GM21526 (cell line): ENCODE measurements around the gene TEX48.

Experiments used
- ATAC-seq: cut with Tn5 transposase; IDR thresholded peaks from one replicate; pipeline ENCODE4 v1.9.1; 2021; ENCODE audit warnings: moderate library complexity; ENCODE audit not compliant: unreplicated experiment, low FRiP score

TEX48 gene

GRCh38 chr9:114669961-114670360 is 12.0 kb downstream of the TEX48 start:
- no peak for ATAC-seq

GRCh38 chr9:114668146-114668545 is 13.8 kb downstream of the TEX48 start:
- no peak for ATAC-seq

- no peak for ATAC-seq
Measured at GRCh38 chr9:114666851-114667250, 15.1 kb downstream of the TEX48 start.

- ATAC-seq = no peak
Measured at GRCh38 chr9:114666401-114666800, 15.6 kb downstream of the TEX48 start.

GRCh38 chr9:114664181-114664580 is 17.8 kb downstream of the TEX48 start:
- ATAC-seq = no peak

GRCh38 chr9:114662081-114662989 is 19.7 kb downstream of the TEX48 start:
- peak; percentile 72 for ATAC-seq

GRCh38 chr9:114657705-114658104 is 24.3 kb downstream of the TEX48 start, which contains the start of gene TEX53:
TSS of gene TEX53 (minus strand) at chr9:114657805. CDS start at chr9:114657774, 31 bp downstream.
- ATAC-seq = no peak

GRCh38 chr9:114656301-114656700 is 25.7 kb downstream of the TEX48 start:
- ATAC-seq = no peak

GRCh38 chr9:114655689-114656088 is 26.3 kb downstream of the TEX48 start:
- ATAC-seq = no peak

GRCh38 chr9:114653556-114654159 is 28.3 kb downstream of the TEX48 start:
- ATAC-seq = peak; percentile 80

- ATAC-seq = peak; percentile 20
Measured at GRCh38 chr9:114652776-114653555, 29.0 kb downstream of the TEX48 start.

- no peak for ATAC-seq
Measured at GRCh38 chr9:114643896-114644295, 38.1 kb downstream of the TEX48 start.

GRCh38 chr9:114643001-114643400 is 39.0 kb downstream of the TEX48 start:
- no peak for ATAC-seq

- no peak for ATAC-seq
Measured at GRCh38 chr9:114641967-114642366, 40.0 kb downstream of the TEX48 start.

GRCh38 chr9:114638404-114638803 is 43.6 kb downstream of the TEX48 start:
- ATAC-seq = no peak

- no peak for ATAC-seq
Measured at GRCh38 chr9:114634387-114634786, 47.6 kb downstream of the TEX48 start.

- no peak for ATAC-seq
Measured at GRCh38 chr9:114633438-114634089, 48.4 kb downstream of the TEX48 start.

- no peak for ATAC-seq
Measured at GRCh38 chr9:114631166-114631565, 50.8 kb downstream of the TEX48 start.

- ATAC-seq = no peak
Measured at GRCh38 chr9:114629563-114630090, 52.4 kb downstream of the TEX48 start.

- ATAC-seq = no peak
Measured at GRCh38 chr9:114627553-114627952, 54.4 kb downstream of the TEX48 start.
